Measurements from ENCODE around the gene ARHGAP4.

- TF ChIP-seq, protein P1, sequence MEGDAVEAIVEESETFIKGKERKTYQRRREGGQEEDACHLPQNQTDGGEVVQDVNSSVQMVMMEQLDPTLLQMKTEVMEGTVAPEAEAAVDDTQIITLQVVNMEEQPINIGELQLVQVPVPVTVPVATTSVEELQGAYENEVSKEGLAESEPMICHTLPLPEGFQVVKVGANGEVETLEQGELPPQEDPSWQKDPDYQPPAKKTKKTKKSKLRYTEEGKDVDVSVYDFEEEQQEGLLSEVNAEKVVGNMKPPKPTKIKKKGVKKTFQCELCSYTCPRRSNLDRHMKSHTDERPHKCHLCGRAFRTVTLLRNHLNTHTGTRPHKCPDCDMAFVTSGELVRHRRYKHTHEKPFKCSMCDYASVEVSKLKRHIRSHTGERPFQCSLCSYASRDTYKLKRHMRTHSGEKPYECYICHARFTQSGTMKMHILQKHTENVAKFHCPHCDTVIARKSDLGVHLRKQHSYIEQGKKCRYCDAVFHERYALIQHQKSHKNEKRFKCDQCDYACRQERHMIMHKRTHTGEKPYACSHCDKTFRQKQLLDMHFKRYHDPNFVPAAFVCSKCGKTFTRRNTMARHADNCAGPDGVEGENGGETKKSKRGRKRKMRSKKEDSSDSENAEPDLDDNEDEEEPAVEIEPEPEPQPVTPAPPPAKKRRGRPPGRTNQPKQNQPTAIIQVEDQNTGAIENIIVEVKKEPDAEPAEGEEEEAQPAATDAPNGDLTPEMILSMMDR (conservative IDR thresholded peaks at IDR 0.05; ENCODE audit: low read depth, low read length): no peak
- TF ChIP-seq BHLHE40 (IDR thresholded peaks at IDR 0.05; ENCODE audit: low read depth, low read length) (no peak), MAZ (IDR thresholded peaks at IDR 0.05; ENCODE audit: borderline replicate concordance, low read depth, low read length) (no peak), RFX5 (IDR thresholded peaks at IDR 0.05; ENCODE audit: low read depth, low read length) (no peak), NFE2L2 (IDR thresholded peaks at IDR 0.05; ENCODE audit: low read depth, low read length) (no peak)
These were observed 28.0 kb upstream of the ARHGAP4 start for GRCh38 chrX:153953892-153954557.

Data from IMR-90 (cell line).